Prostate gland (tissue), 2 donors: ENCODE data around the gene CNP. TPM values are rescaled to one million over a fixed set of nuclear protein-coding genes. Genes with fewer than 3 reads are reported as not detected.

Source experiments
- DNase-seq: peaks from one replicate; pipeline ENCODE4 v3.0.0-alpha.2; 2019; ENCODE audit warnings: low spot score
- H3K27ac ChIP-seq, 2 donors: fragments of 200-600 bp; sonication (generic); 2 replicates each; pipeline ENCODE4 v1.5.1; 2017 to 2019
- H3K27me3 ChIP-seq: fragments of 200-600 bp; sonication (generic); replicated peaks from 2 replicates; pipeline ENCODE4 v1.5.1; 2019; ENCODE audit not compliant: insufficient read depth
- H3K36me3 ChIP-seq, 2 donors: fragments of 200-600 bp; sonication (generic); 1 replicate in 1 of 2; 2 replicates in 1 of 2; pipeline versions ENCODE4 v1.5.1 to v1.8.1; 2017 to 2019
- H3K4me1 ChIP-seq: fragments of 200-600 bp; sonication (generic); replicated peaks from 2 replicates; pipeline ENCODE4 v1.5.1; 2019
- H3K4me3 ChIP-seq, 2 donors: fragments of 200-600 bp; sonication (generic); 2 replicates each; pipeline ENCODE4 v1.5.1; 2017 to 2019
- H3K9me3 ChIP-seq: fragments of 200-600 bp; sonication (generic); 2 replicates; pipeline ENCODE4 v1.5.1; 2017
- CTCF ChIP-seq, 4 experiments: fragments of 200-600 bp in 2 of 4; fragments of 450-650 bp in 2 of 4; sonication (generic) in 2 of 4; IDR thresholded peaks; 1 replicate in 3 of 4; 2 replicates in 1 of 4; pipeline ENCODE4 v1.5.1; 2016 to 2019; ENCODE audit warnings: antibody characterized with exemption in 4 of 4, mild to moderate bottlenecking in 2 of 4, moderate library complexity in 2 of 4
- POLR2A ChIP-seq: fragments of 450-650 bp; IDR thresholded peaks from one replicate; pipeline ENCODE4 v1.6.1; 2016; ENCODE audit warnings: antibody characterized with exemption, mild to moderate bottlenecking
- POLR2AphosphoS5 ChIP-seq: sonication (generic); formaldehyde crosslinking; IDR thresholded peaks from one replicate; pipeline ENCODE4 v1.6.1; 2017; ENCODE audit warnings: antibody characterized with exemption
- WGBS: methylation state at CpG from one replicate; pipeline ENCODE4 v1.1.5; 2018; 5-methylcytosine and 5-hydroxymethylcytosine counted together
- intact Hi-C: fragments of 100-400 bp; cut with DNase I; formaldehyde crosslinking; loops from one replicate; pipeline ENCODE4 v1.14.2; 2022
- total RNA-seq, 2 donors: library from RNA; depleted of rRNA; stranded (reverse); fragments of >200 nt; gene quantifications; one replicate each; pipeline ENCODE4 v1.1.0, GENCODE V29; 2016

Gene CNP
- total RNA-seq, 2 donors from 2014 or later: 85.8 to 117 TPM

GRCh38 chr17:41971721-41972523, 5.3 kb downstream of the CNP start:
- Histone ChIP-seq H3K4me1 (peaks cover 52% of the 10 kb centered on the region), H3K27ac (peak overlapping the region; percentile 77 to 78), H3K9me3 (no peaks in the 10 kb centered on the region), H3K4me3 (no peak overlapping the region), H3K36me3 (peaks cover 0 to 3% of the 10 kb centered on the region in 2 donors), H3K27me3 (no peaks in the 10 kb centered on the region)
- TF ChIP-seq POLR2A (no peak), CTCF (IDR thresholded peaks at IDR 0.05) (no peak), POLR2AphosphoS5 (no peak)
- 82% methylated on average over 18 of the region's 18 CpGs for WGBS
- DNase-seq: no peak
- intact Hi-C loops: no loop called here

- peak; percentile 78 for DNase-seq
- H3K4me1 ChIP-seq: peaks cover 59% of the 10 kb centered on the region
- no peak overlapping the region for H3K4me3 ChIP-seq
- peak overlapping the region; percentile 77 to 78 for H3K27ac ChIP-seq
- H3K9me3 ChIP-seq: no peaks in the 10 kb centered on the region
- no peaks in the 10 kb centered on the region for H3K27me3 ChIP-seq
- H3K36me3 ChIP-seq: peaks cover 0 to 6% of the 10 kb centered on the region in 2 donors
- TF ChIP-seq POLR2AphosphoS5 (peak; percentile 75), POLR2A (peak; percentile 10), CTCF (IDR thresholded peaks at IDR 0.05) (no peak)
- intact Hi-C loops: no loop called here
- WGBS: 40% methylated on average over 20 of the region's 22 CpGs
Measured at GRCh38 chr17:41972571-41973407, 6.2 kb downstream of the CNP start.

- peaks cover 0 to 6% of the 10 kb centered on the region in 2 donors for H3K36me3 ChIP-seq
- peak overlapping the region; percentile 77 to 78 for H3K27ac ChIP-seq
- H3K9me3 ChIP-seq: no peaks in the 10 kb centered on the region
- peaks cover 60% of the 10 kb centered on the region for H3K4me1 ChIP-seq
- intact Hi-C loops: no loop called here
- 51% methylated on average over 19 of the region's 19 CpGs for WGBS
- no peaks in the 10 kb centered on the region for H3K27me3 ChIP-seq
- no peak overlapping the region for H3K4me3 ChIP-seq
- DNase-seq: no peak
- TF ChIP-seq CTCF (IDR thresholded peaks at IDR 0.05) (no peak), POLR2AphosphoS5 (no peak), POLR2A (no peak)
Measured at GRCh38 chr17:41973408-41973811, 6.8 kb downstream of the CNP start.

GRCh38 chr17:41974031-41974430, 7.4 kb downstream of the CNP start:
- Histone ChIP-seq H3K36me3 (peaks cover 0 to 6% of the 10 kb centered on the region in 2 donors), H3K27ac (peak overlapping the region in 1 of 2 donors; percentile 78), H3K4me3 (no peak overlapping the region), H3K9me3 (no peaks in the 10 kb centered on the region), H3K4me1 (peaks cover 59% of the 10 kb centered on the region), H3K27me3 (no peaks in the 10 kb centered on the region)
- no peak for TF ChIP-seq POLR2AphosphoS5
- WGBS: 89% methylated on average over 6 of the region's 6 CpGs
- intact Hi-C loops: no loop called here
- DNase-seq: no peak

- Histone ChIP-seq H3K27ac (peak overlapping the region; percentile 78 to 80), H3K36me3 (peaks cover 0 to 6% of the 10 kb centered on the region in 2 donors), H3K9me3 (no peaks in the 10 kb centered on the region), H3K27me3 (no peaks in the 10 kb centered on the region), H3K4me1 (peaks cover 59% of the 10 kb centered on the region), H3K4me3 (no peak overlapping the region)
- intact Hi-C loops: no loop called here
- TF ChIP-seq POLR2A (no peak), POLR2AphosphoS5 (no peak), CTCF (IDR thresholded peaks at IDR 0.05) (no peak)
- DNase-seq: no peak
- WGBS: 65% methylated on average over 5 of the region's 5 CpGs
Measured at GRCh38 chr17:41974658-41975057, 8.1 kb downstream of the CNP start.
